Measurements from ENCODE around the gene COL9A3.

The COL9A3 gene

DNA sequence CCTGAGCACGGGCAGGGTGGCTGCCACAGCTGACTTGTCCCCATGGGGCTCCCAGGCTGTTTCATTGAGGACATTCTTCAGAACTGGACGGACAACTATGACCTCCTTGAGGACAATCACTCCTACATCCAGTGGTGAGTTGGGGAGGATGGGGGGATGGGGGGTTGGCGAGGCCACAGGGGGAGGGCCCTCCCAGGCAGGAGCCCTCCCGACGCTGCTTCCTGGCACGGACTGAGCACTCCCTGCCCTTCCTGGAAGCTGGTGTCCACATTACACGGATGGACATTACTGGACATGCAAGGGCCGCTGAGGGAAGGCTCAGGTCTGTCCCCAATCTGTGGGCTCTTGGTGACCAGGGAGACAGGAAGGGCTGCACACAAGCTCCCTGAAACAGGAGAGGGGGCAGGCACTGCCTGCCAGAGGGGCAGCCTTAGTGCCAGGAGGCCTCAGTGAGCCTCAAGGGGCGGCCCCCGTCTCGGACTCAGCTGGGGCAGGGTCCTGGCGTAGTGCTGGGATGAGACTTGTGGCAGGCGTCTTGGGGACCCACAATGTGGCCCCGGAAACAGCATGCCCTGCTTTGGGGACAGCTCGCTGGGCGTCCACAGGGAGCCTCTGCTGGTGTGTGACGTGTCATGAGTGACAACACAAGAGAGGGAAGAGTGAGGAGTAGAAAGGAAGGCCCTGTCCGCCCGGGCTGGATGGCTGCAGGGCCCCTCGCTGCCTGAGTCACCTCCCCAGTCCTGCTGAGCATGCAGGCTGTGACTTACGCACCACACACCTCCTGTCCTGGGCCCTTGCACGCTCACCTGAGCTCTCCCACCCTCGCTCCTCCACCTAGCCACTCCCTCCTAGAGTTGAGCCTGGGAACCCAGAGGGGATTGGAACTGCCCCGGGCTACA lies 7.1 kb upstream of the COL9A3 start:
- Mint-ChIP-seq H3K9me3 (ENCODE audit: low read depth) (no peaks in the 10 kb centered on the region), H3K27me3 (no peaks in the 10 kb centered on the region), H3K36me3 (no peaks in the 10 kb centered on the region), H3K4me3 (no peak overlapping the region), H3K27ac (no peak overlapping the region), H3K4me1 (ENCODE audit: low read depth) (peaks cover 16% of the 10 kb centered on the region)

DNA sequence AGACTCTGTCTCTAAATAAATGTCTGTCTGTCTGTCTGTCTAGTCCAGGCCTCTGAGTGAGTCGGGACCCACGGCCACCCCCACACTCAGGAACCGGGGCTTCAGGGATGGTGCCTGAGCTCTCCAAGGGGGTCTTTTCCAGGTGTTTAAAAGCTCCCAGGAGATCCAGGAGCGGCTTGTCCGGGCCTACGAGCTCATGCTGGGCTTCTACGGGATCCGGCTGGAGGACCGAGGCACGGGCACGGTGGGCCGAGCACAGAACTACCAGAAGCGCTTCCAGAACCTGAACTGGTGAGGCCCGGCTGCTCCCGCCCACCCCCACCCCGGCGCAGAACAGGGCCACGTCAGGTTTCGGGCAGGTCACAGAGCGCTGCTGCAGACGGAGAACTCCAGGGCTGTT lies 5.5 kb upstream of the COL9A3 start:
- no peak overlapping the region for H3K27ac Mint-ChIP-seq
- H3K36me3 Mint-ChIP-seq = no peaks in the 10 kb centered on the region
- H3K9me3 Mint-ChIP-seq (ENCODE audit: low read depth) = no peaks in the 10 kb centered on the region
- no peak overlapping the region for H3K4me3 Mint-ChIP-seq
- H3K4me1 Mint-ChIP-seq (ENCODE audit: low read depth) = peaks cover 25% of the 10 kb centered on the region
- H3K27me3 Mint-ChIP-seq = peaks cover 3% of the 10 kb centered on the region

DNA sequence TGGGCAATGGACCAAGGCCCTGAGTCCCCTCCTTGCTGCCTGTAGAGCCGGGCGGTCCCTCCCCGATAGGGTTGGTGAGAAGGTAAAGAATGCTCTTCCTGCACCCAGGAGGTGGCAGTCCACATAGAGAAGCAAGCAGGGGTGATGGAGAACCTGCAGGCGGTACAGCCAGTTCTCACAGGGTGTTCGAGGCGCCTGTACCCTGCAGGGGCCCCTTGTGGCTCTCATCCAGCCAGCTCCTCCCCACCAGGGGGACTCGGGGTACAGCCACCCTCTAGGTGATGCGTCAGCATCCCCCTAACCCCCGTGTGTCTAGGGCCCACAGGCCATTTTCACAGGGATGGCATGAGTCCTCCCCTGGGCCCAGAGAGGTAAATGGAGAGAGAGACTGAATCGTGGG lies 5.1 kb upstream of the COL9A3 start:
- H3K36me3 Mint-ChIP-seq = no peaks in the 10 kb centered on the region
- peaks cover 21% of the 10 kb centered on the region for H3K4me1 Mint-ChIP-seq (ENCODE audit: low read depth)
- H3K9me3 Mint-ChIP-seq (ENCODE audit: low read depth) = no peaks in the 10 kb centered on the region
- H3K4me3 Mint-ChIP-seq = no peak overlapping the region
- no peak overlapping the region for H3K27ac Mint-ChIP-seq
- H3K27me3 Mint-ChIP-seq = peaks cover 3% of the 10 kb centered on the region

DNA sequence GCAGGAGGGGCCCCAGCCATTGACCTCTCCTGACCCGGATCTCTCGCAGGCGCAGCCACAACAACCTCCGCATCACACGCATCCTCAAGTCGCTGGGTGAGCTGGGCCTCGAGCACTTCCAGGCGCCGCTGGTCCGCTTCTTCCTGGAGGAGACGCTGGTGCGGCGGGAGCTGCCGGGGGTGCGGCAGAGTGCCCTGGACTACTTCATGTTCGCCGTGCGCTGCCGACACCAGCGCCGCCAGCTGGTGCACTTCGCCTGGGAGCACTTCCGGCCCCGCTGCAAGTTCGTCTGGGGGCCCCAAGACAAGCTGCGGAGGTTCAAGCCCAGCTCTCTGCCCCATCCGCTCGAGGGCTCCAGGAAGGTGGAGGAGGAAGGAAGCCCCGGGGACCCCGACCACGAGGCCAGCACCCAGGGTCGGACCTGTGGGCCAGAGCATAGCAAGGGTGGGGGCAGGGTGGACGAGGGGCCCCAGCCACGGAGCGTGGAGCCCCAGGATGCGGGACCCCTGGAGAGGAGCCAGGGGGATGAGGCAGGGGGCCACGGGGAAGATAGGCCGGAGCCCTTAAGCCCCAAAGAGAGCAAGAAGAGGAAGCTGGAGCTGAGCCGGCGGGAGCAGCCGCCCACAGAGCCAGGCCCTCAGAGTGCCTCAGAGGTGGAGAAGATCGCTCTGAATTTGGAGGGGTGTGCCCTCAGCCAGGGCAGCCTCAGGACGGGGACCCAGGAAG lies 4.5 kb upstream of the COL9A3 start:
- H3K27ac Mint-ChIP-seq = no peak overlapping the region
- no peaks in the 10 kb centered on the region for H3K36me3 Mint-ChIP-seq
- no peaks in the 10 kb centered on the region for H3K9me3 Mint-ChIP-seq (ENCODE audit: low read depth)
- peaks cover 3% of the 10 kb centered on the region for H3K27me3 Mint-ChIP-seq
- H3K4me1 Mint-ChIP-seq (ENCODE audit: low read depth) = peaks cover 19% of the 10 kb centered on the region
- no peak overlapping the region for H3K4me3 Mint-ChIP-seq

DNA sequence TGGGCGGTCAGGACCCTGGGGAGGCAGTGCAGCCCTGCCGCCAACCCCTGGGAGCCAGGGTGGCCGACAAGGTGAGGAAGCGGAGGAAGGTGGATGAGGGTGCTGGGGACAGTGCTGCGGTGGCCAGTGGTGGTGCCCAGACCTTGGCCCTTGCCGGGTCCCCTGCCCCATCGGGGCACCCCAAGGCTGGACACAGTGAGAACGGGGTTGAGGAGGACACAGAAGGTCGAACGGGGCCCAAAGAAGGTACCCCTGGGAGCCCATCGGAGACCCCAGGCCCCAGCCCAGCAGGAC lies 4.0 kb upstream of the COL9A3 start:
- H3K27me3 Mint-ChIP-seq = peaks cover 3% of the 10 kb centered on the region
- H3K9me3 Mint-ChIP-seq (ENCODE audit: low read depth) = no peaks in the 10 kb centered on the region
- no peak overlapping the region for H3K27ac Mint-ChIP-seq
- no peaks in the 10 kb centered on the region for H3K36me3 Mint-ChIP-seq
- H3K4me1 Mint-ChIP-seq (ENCODE audit: low read depth) = peaks cover 14% of the 10 kb centered on the region
- H3K4me3 Mint-ChIP-seq = no peak overlapping the region

DNA sequence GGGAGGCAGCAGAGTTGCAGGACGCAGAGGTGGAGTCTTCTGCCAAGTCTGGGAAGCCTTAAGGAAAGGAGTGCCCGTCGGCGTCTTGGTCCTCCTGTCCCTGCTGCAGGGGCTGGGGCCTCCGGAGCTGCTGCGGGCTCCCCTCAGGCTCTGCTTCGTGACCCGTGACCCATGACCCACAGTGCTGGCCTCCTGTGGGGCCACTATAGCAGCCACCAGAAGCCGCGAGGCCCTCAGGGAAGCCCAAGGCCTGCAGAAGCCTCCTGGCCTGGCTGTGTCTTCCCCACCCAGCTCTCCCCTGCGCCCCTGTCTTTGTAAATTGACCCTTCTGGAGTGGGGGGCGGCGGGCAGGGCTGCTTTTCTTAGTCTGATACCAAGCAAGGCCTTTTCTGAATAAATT lies 3.3 kb upstream of the COL9A3 start:
- Mint-ChIP-seq H3K36me3 (no peaks in the 10 kb centered on the region), H3K9me3 (ENCODE audit: low read depth) (no peaks in the 10 kb centered on the region), H3K4me3 (no peak overlapping the region), H3K27ac (no peak overlapping the region), H3K4me1 (ENCODE audit: low read depth) (peaks cover 9% of the 10 kb centered on the region), H3K27me3 (peaks cover 3% of the 10 kb centered on the region)

DNA sequence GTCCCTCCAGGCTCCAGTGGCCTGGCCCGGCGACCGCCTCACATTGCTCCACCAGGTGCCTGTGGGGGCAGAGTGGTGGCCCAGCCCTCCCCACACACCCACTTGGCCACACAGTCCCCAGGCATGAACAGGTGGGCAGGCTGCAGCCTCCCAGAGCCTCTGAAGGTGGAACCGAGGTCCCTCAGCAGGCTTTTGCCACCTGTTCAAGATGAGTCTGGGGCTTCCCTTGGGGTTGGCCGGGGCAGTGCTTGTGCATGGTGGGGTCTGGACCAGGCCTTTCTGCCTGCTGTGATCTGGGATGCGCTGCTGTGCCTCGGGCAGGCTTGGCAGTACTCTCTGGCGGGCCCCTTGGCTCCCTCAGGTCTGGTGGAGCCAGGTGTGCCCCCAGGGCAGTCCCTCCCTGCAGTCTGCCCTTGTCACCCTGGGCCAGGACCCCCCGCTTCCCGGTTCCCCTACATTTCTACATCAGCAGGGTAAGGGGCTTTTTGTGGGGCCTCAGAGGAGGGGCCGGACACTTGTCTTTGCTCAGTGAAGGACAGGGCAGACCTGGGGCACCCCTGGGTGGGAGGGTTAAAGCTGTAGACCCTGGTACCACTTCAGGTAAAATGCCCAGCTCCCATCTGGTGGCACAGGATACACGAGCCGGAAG lies 2.7 kb upstream of the COL9A3 start:
- Mint-ChIP-seq H3K9me3 (ENCODE audit: low read depth) (no peaks in the 10 kb centered on the region), H3K4me1 (ENCODE audit: low read depth) (peaks cover 9% of the 10 kb centered on the region), H3K27ac (no peak overlapping the region), H3K27me3 (peaks cover 3% of the 10 kb centered on the region), H3K36me3 (no peaks in the 10 kb centered on the region), H3K4me3 (no peak overlapping the region)

DNA sequence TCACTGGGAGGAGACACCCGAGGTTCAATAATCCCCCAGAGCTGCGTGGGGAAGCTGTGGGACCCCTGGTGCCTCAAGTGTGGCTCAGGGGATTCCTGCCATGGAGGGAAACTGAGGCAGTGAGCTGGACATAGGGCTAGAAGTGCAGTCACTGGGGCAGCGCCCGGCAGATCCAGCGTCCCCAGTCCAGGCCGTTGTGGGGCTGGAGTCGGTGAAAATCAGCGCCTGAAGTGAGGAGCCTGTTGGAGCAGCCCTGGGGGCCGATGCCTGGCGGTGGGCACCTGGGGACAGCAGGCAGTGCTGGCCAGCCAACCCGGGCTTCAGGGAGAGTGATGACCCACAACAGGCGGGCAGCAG lies 2.2 kb upstream of the COL9A3 start:
- Mint-ChIP-seq H3K27ac (no peak overlapping the region), H3K27me3 (peaks cover 3% of the 10 kb centered on the region), H3K36me3 (no peaks in the 10 kb centered on the region), H3K4me3 (no peak overlapping the region), H3K4me1 (ENCODE audit: low read depth) (peaks cover 9% of the 10 kb centered on the region), H3K9me3 (ENCODE audit: low read depth) (no peaks in the 10 kb centered on the region)

DNA sequence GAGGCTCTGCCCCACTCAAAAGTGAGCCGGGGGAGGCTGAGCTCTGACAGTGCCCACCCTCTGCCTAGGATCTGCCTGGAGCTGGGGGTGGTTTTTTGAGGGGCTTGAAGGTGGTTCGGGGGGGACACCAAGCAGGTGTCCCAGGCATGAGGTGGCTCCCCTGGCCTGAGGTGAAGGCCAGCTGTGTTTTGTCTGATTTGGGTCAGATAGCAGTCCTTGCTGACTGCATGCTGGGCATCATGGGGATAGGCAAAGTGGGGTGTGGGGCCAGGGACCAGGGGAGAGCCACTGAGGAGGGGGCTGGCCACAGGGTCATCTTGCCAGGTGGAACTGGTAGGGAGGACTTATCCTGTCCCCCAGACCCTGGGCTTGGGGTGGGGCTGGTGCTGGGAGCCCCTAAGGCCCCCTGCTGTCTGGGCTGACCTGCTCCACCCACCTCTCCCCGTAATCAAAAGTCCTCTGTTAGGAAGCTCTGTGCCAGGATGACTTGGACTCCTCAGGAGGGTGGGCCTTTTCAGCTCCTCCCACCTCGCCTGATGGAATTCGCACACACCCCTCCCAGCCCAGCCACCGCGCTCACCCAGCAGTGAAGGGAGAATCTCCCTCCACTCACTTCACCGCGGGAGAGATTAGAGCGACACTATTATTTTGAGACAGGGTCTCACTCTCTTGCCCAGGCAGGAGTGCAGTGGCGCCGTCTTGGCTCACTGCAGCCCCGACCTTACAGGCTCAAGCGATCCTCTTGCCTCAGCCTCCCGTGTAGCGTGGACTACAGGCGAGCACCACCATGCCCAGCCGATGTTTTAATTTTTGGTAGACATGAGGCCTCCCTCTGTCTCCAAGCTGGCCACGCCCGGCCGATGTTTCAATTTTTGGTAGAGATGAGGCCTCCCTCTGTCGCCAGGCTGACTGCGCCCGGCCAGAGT lies 1.5 kb upstream of the COL9A3 start:
- Mint-ChIP-seq H3K27ac (no peak overlapping the region), H3K9me3 (ENCODE audit: low read depth) (no peaks in the 10 kb centered on the region), H3K36me3 (no peaks in the 10 kb centered on the region), H3K4me3 (peak overlapping the region; percentile 70), H3K4me1 (ENCODE audit: low read depth) (peaks cover 9% of the 10 kb centered on the region), H3K27me3 (peaks cover 3% of the 10 kb centered on the region)

DNA sequence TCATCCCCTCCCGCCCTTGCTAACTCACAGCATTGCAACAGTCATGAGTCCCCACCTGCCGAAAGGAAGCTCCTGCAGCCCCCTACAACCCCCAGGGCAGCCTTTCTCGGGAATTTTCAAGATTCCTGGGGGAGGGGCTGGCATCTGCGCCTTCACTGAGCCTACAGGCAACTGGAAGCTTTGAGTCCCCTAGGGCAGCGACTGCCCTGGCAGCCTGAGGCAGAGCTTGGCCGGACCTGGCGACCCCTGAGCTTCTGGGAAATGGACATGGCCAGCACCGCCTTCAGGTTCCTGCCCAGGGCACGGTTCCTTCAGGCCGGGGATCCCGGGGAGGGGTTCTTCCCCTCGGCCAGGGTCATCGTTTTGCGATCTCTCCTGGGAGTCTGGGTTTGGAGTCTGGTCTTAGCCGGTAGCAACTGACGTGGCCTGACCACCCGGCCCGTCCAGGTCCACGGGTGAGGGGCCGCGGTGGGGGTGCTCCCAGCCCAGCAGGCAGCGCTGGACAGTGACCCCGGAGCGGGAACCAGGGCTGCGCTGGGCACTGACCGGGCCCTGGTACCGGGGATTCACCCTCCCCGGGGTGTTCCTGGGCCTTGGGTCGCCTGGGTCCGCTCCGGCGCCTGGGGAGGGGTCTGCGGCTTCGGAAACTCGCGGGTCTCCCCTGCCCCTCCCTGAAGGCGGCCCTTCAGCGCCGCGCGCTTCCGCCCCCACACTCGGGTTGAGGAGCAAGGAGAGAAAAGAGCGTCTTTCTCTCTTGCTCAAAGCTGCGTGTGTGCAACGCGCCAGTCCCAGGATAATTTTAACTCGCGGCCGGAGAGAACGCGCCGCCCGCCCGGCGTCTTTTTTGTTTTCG lies 593 bp upstream of the COL9A3 start:
- H3K27me3 Mint-ChIP-seq = peaks cover 3% of the 10 kb centered on the region

DNA sequence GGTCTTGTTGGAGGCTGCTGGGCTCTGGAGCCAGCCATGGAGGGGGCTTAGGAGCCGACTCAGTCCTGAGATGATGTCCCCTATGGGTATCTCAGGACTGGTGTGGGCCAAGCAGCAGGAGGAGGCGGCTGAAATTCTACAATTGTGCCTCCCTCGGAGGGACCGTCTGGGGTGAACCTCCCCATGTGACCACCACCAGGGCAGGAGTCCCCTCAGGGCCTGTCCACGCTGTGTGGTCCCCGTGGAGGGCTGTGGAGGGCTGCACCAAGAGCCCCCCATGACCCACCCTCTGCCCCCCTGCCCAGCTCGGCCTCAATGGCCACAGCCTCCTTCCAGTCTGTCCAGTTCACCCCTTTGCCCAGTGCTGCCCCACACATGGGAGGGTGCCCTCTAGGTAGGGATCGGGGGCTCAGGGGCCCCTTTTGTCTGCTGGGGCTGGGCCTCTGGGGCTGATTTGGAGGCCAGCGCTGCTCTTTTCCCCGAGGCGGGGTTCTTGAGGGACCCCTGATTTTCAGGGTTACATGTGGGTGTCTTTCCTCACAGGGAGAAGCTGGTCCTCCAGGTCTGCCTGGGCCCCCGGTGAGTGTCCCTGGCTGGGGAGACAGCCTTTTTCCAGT lies 1.2 kb downstream of the COL9A3 start:
- Mint-ChIP-seq H3K9me3 (ENCODE audit: low read depth) (no peaks in the 10 kb centered on the region), H3K27me3 (peaks cover 3% of the 10 kb centered on the region), H3K4me1 (ENCODE audit: low read depth) (peaks cover 13% of the 10 kb centered on the region), H3K4me3 (peak overlapping the region; percentile 47), H3K27ac (no peak overlapping the region), H3K36me3 (no peaks in the 10 kb centered on the region)

More for the DNA sequence above, 593 bp upstream of the COL9A3 start:
- Mint-ChIP-seq H3K4me1 (ENCODE audit: low read depth) (peaks cover 9% of the 10 kb centered on the region), H3K36me3 (no peaks in the 10 kb centered on the region), H3K9me3 (ENCODE audit: low read depth) (no peaks in the 10 kb centered on the region), H3K4me3 (peak overlapping the region; percentile 70), H3K27ac (no peak overlapping the region)

DNA sequence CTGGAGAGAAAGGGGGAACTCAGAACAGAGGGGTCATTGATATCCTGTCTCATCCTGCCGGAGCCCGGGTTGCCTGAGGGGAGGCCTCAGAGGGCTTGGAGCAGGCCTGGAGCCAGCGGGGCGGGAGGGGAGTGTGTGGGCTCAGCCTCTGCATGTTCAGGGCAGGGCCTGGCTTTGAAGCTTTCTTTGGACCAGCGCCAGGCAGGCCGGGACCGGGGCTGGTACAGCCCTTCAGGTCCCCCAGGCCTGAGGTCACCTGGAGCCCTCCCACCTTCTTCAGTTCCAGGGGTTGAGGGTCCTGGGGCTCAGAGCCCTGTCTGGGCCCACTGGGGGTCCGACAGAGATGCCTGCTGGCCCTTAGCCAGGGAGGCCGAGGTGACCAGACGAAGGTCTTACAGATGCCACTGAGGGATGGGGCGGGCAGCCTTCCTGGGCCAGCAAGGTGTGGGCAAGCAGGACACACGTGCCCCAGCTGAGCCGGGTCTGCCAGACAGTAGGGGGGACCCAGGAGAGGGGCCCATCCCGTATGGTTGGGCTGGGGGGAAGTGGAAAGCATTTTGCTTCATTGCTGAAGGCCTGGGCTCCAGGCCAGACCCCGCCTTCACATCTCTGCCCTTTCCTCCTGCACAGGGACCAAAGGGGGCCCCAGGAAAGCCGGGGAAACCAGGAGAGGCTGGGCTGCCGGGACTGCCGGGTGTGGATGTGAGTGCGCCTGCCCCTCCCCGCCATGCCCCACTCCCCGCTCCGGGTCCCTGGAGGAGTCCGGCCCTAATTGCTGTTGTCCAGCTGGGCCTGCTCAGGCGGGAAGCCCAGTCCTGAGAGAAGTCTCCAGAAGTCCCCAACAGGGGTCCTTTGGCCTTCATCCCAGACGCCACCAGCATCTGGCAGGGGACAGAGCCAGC lies 2.0 kb downstream of the COL9A3 start:
- H3K4me1 Mint-ChIP-seq (ENCODE audit: low read depth) = peaks cover 13% of the 10 kb centered on the region
- no peaks in the 10 kb centered on the region for H3K36me3 Mint-ChIP-seq
- H3K27me3 Mint-ChIP-seq = peaks cover 3% of the 10 kb centered on the region
- no peaks in the 10 kb centered on the region for H3K9me3 Mint-ChIP-seq (ENCODE audit: low read depth)
- H3K27ac Mint-ChIP-seq = no peak overlapping the region
- no peak overlapping the region for H3K4me3 Mint-ChIP-seq

Data from activated naive CD8-positive, alpha-beta T cell (primary cell).